Measurements from ENCODE around the gene STRIP2.

DNA sequence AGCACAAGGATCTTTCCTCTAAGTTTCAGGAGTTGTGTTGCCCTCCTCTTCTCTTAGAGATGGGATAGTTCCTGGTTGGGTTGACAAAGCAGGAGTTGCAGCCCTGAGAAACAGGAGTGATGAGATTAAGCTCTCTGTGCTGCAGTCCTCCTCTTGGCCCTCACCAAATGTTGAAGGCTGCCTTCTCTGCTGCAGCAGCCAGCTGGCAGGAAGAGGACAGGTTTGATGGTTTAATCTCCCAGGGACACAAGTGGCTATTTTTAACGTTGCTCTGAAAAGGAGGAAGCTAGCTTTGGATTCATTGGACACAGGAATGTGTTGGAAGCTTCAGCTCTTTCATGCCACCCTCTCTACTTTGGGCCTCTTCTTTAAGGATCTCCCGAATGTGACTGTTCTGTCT is 9.4 kb downstream of the STRIP2 start:
- TF ChIP-seq, protein P1, sequence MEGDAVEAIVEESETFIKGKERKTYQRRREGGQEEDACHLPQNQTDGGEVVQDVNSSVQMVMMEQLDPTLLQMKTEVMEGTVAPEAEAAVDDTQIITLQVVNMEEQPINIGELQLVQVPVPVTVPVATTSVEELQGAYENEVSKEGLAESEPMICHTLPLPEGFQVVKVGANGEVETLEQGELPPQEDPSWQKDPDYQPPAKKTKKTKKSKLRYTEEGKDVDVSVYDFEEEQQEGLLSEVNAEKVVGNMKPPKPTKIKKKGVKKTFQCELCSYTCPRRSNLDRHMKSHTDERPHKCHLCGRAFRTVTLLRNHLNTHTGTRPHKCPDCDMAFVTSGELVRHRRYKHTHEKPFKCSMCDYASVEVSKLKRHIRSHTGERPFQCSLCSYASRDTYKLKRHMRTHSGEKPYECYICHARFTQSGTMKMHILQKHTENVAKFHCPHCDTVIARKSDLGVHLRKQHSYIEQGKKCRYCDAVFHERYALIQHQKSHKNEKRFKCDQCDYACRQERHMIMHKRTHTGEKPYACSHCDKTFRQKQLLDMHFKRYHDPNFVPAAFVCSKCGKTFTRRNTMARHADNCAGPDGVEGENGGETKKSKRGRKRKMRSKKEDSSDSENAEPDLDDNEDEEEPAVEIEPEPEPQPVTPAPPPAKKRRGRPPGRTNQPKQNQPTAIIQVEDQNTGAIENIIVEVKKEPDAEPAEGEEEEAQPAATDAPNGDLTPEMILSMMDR (conservative IDR thresholded peaks at IDR 0.05; ENCODE audit: low read depth, low read length), result no peak
- TF ChIP-seq EZH2 (IDR thresholded peaks at IDR 0.05; ENCODE audit: borderline replicate concordance, low read depth, low read length, poor library complexity, severe bottlenecking), result no peak
